Measurements from ENCODE around the gene CACNA1D.

GRCh38 chr3:53688066-53688465 is 193.7 kb downstream of the CACNA1D start:
- TF ChIP-seq ZNF384 (IDR thresholded peaks at IDR 0.05) (no peak), PKNOX1 (IDR thresholded peaks at IDR 0.05) (no peak)

Measured in HEK293T (cell line).